Stimulated activated CD4-positive, alpha-beta T cell treated with anti-CD3 and anti-CD28 coated beads, Interleukin-1b, Interleukin-23, amount 100 ng/mL, for 48 hours (primary cell): ENCODE data around the gene TRIM72.
"Not testable (repeated sequence)": the region's sequence is repeated elsewhere in the genome, so short reads cannot be mapped to it uniquely, and the experiment has no call there.

Source experiments
- DNase-seq: peaks from one replicate; pipeline ENCODE4 v3.0.0-alpha.2; 2020

Gene TRIM72

DNA sequence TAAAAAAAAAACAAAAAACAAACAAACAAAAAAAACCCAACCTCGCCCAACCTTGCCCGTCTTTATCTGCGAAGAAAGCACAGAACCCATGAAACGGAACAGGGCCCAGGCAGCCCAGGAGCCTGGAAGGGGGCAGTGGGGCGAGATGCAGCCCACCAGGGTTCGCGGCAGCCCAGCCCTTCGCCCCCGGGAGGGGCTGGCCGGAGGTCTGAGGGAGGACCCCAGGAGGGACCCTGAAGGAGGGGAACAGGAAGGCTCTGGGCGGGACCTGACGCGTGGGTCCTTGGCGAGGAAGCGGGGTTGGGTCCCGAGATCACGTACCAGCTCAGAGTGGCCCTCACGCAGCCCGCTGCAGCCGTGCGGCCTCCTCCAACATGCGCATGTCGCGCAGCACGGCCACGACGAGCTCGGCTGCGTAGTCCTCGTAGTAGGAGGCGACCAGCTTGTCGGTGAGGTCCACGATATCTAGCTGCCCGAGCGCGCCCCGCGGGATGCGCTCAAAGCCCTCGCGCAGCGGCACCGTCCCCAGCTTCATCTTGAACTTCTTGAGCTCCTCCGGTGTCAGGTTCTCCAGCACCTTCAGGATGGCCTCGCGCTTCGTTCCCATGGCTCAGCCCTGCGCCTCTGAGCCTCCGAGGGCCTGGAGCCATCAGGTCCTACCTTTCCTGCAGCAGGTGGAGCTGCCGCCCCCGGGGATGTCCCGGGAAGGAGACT lies 2.7 kb downstream of the TRIM72 start, which contains the start of gene PYDC1:
TSS of gene PYDC1 (minus strand) at position 714 of the 714 bp plus-strand sequence. CDS start at position 607, 107 bp downstream.
- DNase-seq = no peak

- DNase-seq = no peak
These were observed 3.2 kb downstream of the TRIM72 start for GRCh38 chr16:31217136-31217530.

DNA sequence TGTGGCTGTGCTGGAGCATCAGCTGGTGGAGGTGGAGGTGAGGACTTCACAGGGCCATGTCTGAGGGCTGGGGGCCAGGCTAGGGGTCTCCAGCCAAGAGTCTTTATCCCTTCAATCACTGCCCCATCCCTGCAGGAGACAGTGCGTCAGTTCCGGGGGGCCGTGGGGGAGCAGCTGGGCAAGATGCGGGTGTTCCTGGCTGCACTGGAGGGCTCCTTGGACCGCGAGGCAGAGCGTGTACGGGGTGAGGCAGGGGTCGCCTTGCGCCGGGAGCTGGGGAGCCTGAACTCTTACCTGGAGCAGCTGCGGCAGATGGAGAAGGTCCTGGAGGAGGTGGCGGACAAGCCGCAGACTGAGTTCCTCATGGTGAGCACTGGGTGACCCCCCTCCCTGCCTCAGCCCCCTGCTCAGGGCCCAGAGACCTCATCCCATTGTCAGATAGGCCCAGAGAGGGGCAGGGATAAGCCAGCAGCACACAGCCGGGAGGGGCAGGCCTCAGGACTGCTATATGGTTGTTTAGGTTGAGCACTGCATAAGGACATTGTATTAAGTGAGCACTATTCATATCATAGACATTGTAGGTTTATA lies 5.3 kb downstream of the TRIM72 start:
- no peak for DNase-seq

DNA sequence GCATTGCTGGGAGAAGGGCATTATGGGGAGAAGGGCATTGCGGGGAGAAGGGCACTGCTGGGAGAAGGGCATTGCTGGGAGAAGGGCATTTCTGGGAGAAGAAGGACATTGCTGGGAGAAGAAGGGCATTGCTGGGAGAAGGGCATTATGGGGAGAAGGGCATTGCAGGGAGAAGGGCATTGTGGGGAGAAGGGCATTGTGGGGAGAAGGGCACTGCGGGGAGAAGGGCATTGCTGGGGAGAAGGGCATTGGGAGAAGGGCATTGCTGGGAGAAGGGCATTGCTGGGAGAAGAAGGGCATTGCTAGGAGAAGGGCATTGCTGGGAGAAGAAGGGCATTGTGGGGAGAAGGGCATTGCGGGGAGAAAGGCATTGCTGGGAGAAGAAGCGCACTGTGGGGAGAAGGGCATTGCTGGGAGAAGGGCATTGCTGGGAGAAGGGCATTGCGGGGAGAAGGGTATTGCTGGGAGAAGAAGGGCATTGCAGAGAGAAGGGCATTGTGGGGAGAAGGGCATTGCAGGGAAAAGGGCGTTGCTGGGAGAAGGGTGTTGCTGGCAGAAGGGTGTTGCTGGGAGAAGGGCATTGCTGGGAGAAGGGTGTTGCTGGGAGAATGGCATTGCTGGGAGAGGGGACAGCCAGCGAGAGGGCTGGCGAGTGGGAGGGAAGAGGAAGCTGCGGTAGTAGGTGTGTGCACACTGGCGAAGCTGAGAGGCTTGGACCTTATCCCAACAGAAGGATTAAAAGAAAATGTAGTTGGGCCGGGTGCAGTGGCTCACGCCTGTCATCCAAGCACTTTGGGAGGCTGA lies 7.6 kb downstream of the TRIM72 start:
- no peak for DNase-seq

- DNase-seq = no peak
These were observed 9.1 kb downstream of the TRIM72 start for GRCh38 chr16:31223044-31223443.

DNA sequence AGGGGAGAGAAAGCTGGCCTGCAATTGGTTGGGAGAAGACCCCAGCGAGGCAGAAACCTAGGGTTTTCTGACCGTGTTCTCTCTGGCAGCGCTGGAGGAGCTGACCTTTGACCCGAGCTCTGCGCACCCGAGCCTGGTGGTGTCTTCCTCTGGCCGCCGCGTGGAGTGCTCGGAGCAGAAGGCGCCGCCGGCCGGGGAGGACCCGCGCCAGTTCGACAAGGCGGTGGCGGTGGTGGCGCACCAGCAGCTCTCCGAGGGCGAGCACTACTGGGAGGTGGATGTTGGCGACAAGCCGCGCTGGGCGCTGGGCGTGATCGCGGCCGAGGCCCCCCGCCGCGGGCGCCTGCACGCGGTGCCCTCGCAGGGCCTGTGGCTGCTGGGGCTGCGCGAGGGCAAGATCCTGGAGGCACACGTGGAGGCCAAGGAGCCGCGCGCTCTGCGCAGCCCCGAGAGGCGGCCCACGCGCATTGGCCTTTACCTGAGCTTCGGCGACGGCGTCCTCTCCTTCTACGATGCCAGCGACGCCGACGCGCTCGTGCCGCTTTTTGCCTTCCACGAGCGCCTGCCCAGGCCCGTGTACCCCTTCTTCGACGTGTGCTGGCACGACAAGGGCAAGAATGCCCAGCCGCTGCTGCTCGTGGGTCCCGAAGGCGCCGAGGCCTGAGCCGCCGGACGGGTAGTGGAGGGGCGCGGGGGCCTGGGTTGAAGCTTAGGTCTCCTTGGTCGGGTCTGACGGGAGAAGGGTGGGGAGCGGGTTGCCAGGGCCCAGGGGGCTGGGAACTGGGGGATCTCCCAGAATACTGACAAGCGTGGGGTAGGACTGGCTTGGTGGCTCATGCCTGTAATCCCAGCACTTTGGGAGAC lies 10.4 kb downstream of the TRIM72 start:
- DNase-seq = no peak

GRCh38 chr16:31225193-31225592 lies 11.3 kb downstream of the TRIM72 start:
- DNase-seq = no peak

GRCh38 chr16:31228206-31228605 lies 14.3 kb downstream of the TRIM72 start:
- DNase-seq = no peak

DNA sequence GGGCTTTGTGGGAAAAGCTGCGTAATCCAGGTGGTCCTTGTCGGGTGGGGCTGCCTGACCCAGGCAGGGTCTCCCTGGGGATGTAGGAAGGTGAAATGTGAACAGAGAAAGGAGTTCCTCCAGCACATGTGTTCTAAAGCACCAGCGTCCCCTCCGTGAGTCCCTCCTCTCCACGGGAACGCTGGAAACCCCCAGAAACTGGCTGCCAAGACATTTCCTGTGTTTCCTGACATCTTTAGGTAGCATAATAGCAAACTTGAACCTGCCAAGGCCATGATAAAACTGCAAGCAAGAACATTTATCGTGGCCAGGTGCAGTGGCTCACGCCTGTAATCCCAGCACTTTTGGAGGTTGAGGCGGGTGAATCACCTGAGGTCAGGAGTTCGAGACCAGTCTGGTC lies 15.6 kb downstream of the TRIM72 start:
- DNase-seq = no peak

GRCh38 chr16:31238041-31238440 lies 24.1 kb downstream of the TRIM72 start:
- no peak for DNase-seq

DNA sequence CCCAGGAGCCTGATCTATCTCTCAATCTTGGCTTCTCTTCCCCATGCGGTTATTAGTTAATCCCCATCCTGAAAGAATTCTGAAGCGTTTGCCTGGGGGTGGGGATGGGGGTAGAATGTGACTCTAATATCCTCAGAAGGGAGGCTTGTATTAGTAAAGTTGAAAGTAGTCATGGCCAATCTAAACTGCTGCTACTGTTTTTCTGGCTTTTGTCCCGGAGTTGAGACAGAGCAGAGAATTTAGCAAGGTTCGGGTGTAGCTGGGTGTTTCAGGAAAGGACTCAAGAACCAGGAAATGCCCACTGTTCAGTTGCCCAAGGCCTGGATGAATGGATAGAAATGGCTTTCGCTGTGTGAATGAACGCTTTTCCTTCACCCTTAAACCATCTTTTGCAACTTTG lies 28.3 kb downstream of the TRIM72 start:
- no peak for DNase-seq

DNA sequence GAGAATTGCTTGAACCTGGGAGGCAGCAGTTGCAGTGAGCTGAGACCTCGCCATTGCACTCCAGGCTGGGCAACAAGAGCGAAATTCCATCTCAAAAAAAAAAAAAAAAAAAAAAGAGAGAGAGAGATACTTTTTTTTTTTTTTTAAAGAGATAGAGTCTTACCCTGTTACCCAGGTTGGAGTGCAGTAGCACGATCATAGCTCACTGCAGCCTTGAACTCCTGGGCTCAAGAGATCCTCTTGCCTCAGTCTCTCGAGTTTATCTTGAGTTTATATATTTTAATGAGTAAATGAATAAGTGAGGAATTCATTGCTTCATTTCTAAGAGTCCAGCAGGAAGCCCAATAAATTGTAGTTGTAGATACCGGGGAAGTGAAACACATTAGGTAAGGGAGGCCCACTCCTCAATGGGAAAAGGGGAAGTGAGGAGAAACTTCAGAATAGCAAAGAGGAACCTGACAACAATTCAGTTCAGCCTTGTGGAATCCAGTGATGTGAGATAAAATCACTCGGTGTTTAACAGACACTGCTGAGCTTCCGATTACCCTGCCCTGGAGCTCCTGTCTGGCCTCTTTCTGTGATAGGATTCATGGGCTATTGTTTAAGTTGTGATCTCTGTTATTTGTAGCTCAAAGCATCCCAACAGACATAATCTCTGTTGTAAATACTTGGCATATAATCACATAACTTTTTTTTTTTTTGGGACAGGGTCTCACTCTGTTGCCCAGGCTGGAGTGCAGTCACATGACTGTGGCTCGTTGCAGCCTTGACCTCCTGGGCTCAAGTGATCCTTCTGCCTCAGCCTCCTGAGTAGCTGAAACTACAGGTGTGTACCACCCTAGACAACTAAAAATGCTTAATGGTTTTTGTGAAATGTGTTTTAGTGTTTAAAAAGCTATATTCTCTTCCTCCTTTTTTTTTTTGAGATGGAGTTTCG lies 30.1 kb downstream of the TRIM72 start:
- no peak for DNase-seq

DNA sequence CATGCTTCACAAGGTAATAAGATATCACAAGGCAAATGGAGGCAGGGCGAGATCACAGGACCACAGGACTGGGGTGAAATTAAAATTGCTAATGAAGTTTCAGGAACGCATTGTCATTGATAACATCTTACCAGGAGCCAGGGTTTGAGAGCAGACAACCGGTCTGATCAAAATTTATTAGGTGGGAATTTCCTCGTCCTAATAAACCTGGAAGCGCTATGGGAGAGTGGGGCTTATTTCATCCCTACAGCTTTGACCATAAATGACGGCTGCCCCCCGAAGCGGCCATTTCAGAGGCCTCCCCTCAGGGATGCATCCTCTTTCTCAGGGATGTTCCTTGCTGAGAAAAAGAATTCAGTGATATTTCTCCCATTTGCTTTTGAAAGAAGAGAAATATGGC lies 31.7 kb downstream of the TRIM72 start:
- not testable (repeated sequence) for DNase-seq

DNA sequence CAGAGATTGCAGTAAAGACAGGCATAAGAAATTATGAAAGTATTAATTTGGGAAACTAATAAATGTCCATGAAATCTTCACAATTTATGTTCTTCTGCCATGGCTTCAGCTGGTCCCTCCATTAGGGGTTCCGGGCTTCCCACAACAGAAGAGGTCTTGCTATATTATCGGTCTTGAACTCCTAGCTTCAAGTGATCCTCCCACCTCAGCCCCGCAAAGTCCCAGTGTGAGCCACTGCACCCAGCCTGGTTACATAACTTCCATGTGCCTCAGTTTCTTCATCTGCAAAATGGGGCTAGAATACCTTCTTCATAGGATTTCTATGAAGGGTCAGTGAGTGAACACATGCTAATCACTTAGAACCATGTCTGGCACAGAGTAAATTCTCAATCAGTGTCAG lies 32.4 kb downstream of the TRIM72 start:
- no peak for DNase-seq

DNA sequence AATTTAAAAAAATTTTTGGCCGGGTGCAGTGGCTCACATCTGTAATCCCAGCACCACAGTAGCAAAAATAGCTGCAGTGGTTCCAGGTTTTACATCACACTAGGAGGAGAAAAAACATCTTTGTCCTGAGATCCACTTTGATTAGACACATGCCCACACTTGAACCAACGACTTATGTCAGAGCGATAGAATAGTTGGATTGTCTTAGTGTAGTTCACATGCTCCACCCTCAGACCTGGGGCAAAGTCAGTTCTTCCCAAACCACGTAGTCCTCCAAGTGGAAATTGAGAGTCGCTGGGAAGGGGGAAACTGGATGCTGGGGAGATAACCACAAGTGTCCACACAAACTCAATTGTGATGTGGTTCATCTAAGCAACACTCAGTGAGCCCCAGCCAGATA lies 34.4 kb downstream of the TRIM72 start:
- no peak for DNase-seq

DNA sequence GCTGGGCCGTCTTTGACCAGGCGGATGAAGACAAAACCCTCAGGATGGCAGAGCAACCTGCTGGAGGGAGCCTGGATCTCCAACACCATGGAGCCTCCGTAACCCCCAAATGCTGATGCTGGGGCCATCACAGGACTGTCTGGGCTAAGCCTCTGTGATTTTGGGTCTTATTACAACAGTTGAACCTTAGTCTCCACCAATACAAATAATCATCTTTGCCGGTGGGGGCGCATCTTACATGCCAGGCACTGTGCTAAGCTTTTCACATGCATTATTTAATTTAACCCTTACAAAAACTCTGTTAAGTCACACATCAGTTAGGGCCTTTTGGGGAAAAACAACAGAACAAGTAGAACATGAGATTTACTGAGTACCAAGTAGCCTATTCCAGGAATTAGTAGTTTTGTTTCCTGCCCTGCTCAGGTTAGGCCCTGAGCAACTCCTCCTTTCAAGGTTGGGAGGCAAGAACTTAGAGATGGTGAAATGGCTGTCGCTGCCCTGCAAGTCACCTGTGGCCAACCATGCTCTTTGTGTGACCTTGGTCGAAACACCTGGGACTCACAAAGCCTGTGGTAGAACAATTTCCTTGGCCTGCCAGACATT lies 37.0 kb downstream of the TRIM72 start:
- no peak for DNase-seq

- DNase-seq = no peak
These were observed 37.5 kb downstream of the TRIM72 start for GRCh38 chr16:31251435-31251834.

- peak; percentile 59 for DNase-seq
These were observed 39.7 kb downstream of the TRIM72 start for GRCh38 chr16:31253642-31254045.

- no peak for DNase-seq
These were observed 42.5 kb downstream of the TRIM72 start for GRCh38 chr16:31256466-31256865.

- DNase-seq = no peak
These were observed 44.4 kb downstream of the TRIM72 start for GRCh38 chr16:31258366-31258765.
